IPS DF 4.7 (cell line): Measurements from ENCODE around the gene EMX1.

Experiments used
- DNase-seq: peaks from one replicate; pipeline ENCODE4 v3.0.0-alpha.2; 2013; ENCODE audit warnings: low spot score; ENCODE audit errors: extremely low read depth

The EMX1 gene

GRCh38 chr2:72942881-72943418 lies 25.6 kb downstream of the EMX1 start:
- DNase-seq, result no peak

- no peak for DNase-seq
These were observed 26.4 kb downstream of the EMX1 start for GRCh38 chr2:72943540-72944395.

- DNase-seq, result no peak
These were observed 27.6 kb downstream of the EMX1 start for GRCh38 chr2:72944804-72945449.

- DNase-seq, result no peak
These were observed 28.2 kb downstream of the EMX1 start for GRCh38 chr2:72945450-72946019.

GRCh38 chr2:72946466-72946865 lies 29.1 kb downstream of the EMX1 start:
- no peak for DNase-seq

- DNase-seq, result no peak
These were observed 30.9 kb downstream of the EMX1 start for GRCh38 chr2:72947952-72948830.

- DNase-seq, result no peak
These were observed 31.7 kb downstream of the EMX1 start for GRCh38 chr2:72949045-72949444.

- no peak for DNase-seq
These were observed 32.3 kb downstream of the EMX1 start for GRCh38 chr2:72949642-72950041.

GRCh38 chr2:72950558-72951255 lies 33.4 kb downstream of the EMX1 start:
- no peak for DNase-seq

- DNase-seq, result peak; percentile 79
These were observed 34.2 kb downstream of the EMX1 start for GRCh38 chr2:72951303-72952095.

GRCh38 chr2:72952110-72952823 lies 34.9 kb downstream of the EMX1 start:
- no peak for DNase-seq

- DNase-seq, result no peak
These were observed 35.6 kb downstream of the EMX1 start for GRCh38 chr2:72952961-72953360.

- DNase-seq, result no peak
These were observed 36.2 kb downstream of the EMX1 start for GRCh38 chr2:72953528-72953927.

- no peak for DNase-seq
These were observed 36.7 kb downstream of the EMX1 start for GRCh38 chr2:72953976-72954375.

GRCh38 chr2:72954376-72955227 lies 37.3 kb downstream of the EMX1 start:
- DNase-seq, result no peak

- no peak for DNase-seq
These were observed 38.1 kb downstream of the EMX1 start for GRCh38 chr2:72955228-72956049.

- DNase-seq, result no peak
These were observed 38.7 kb downstream of the EMX1 start for GRCh38 chr2:72956050-72956395.
